HCEC 1CT (cell line): ENCODE measurements around the gene PGLYRP4.
"Not testable (repeated sequence)": the region's sequence is repeated elsewhere in the genome, so short reads cannot be mapped to it uniquely, and the experiment has no call there.

ENCODE experiments used
- DNase-seq: peaks from one replicate; pipeline ENCODE4 v3.0.0-alpha.2; 2017

Gene PGLYRP4

GRCh38 chr1:153336650-153337049, 12.0 kb downstream of the PGLYRP4 start:
- no peak for DNase-seq

GRCh38 chr1:153333902-153334301, 14.7 kb downstream of the PGLYRP4 start:
- DNase-seq, result no peak

GRCh38 chr1:153324912-153325311, 23.7 kb downstream of the PGLYRP4 start:
- DNase-seq, result no peak

GRCh38 chr1:153322568-153322967, 26.1 kb downstream of the PGLYRP4 start:
- DNase-seq, result no peak

- not testable (repeated sequence) for DNase-seq
Observed at GRCh38 chr1:153318145-153318544, 30.5 kb downstream of the PGLYRP4 start.

DNA sequence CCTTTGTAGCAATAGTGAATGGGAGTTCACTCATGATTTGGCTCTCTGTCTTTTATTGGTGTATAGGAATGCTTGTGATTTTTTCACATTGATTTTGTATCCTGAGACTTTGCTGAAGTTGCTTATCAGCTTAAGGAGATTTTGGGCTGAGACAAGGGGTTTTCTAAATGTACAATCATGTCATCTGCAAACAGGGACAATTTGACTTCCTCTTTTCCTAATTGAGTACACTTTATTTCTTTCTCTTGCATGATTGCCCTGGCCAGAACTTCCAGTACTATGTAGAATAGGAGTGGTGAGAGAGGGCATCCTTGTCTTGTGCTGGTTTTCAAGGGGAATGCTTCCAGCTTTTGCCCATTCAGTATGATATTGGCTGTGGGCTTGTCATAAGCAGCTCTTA, 32.6 kb downstream of the PGLYRP4 start:
- not testable (repeated sequence) for DNase-seq

- DNase-seq, result not testable (repeated sequence)
Observed at GRCh38 chr1:153314388-153314787, 34.3 kb downstream of the PGLYRP4 start.

- DNase-seq, result no peak
Observed at GRCh38 chr1:153313288-153313687, 35.4 kb downstream of the PGLYRP4 start.

GRCh38 chr1:153312570-153313186, 36.0 kb downstream of the PGLYRP4 start, which contains the start of gene PGLYRP3:
Gene PGLYRP3 (minus strand): TSS chr1:153312952. CDS start chr1:153310665, 2,287 bp downstream.
- no peak for DNase-seq

GRCh38 chr1:153310526-153310925, 38.1 kb downstream of the PGLYRP4 start:
- DNase-seq, result no peak

DNA sequence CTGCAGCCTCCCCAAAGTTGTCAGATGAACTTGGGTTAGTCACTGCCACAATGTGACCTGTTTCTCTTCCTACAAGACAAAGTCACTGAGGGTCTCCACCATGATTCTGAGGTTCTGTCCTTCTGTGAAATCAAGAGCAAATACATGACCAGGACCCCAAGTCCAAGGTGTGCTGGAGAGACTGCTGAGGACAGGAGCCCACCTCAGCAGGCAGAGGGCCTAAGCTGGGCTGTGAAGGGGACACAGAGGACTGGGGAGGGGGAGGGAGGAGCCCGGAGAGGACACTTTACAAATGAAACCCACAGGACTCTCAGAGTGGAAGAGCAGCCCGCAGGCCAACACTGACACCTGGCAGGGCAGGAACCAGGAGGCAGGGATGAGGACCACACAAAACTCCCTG, 39.2 kb downstream of the PGLYRP4 start:
- DNase-seq, result no peak

- DNase-seq, result no peak
Observed at GRCh38 chr1:153308540-153308939, 40.1 kb downstream of the PGLYRP4 start.

- no peak for DNase-seq
Observed at GRCh38 chr1:153307221-153307600, 41.4 kb downstream of the PGLYRP4 start.

DNA sequence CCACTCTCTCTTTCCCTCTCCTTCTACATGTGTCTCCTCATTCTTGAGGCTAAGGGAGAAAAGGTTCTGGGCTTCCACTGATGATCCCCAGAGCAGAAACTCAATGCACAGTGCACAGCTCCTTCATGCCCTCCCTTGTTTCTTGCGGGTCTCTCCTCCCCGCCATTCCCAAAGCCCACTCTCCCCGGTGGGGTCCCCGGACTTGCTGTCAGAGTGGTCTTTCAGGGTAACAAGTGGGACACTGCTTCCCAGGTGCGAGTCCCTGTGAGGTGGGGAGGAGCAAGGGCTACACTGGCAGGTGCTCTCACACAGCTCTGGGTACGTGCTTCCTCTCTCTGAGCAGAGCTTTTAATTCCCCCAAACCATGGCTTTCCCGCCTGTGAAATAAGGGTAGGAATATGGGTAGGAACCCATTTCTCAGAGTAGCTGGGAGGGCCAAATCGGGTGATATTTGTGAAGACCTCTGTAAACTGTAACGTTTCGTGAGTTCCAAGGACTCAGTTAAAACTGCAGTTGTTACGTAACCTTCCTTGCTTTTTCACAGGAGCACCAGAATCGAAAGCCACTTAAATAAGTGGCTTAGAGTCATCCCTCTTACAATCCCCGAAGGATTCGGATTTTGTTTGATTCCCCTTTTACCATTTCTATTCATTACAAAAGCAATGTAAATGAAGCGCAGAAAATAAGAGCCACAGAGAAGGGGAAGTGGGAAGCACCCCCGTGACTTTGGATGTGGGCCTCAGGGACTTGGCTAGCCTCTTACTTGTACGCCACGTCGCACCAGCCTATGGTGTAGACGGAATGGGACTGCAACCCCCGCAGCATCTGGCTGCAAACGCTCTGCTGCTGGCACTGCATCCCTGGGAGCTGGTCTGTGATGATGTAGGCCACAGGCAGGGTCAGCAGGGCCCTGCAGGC, 42.1 kb downstream of the PGLYRP4 start:
- no peak for DNase-seq

DNA sequence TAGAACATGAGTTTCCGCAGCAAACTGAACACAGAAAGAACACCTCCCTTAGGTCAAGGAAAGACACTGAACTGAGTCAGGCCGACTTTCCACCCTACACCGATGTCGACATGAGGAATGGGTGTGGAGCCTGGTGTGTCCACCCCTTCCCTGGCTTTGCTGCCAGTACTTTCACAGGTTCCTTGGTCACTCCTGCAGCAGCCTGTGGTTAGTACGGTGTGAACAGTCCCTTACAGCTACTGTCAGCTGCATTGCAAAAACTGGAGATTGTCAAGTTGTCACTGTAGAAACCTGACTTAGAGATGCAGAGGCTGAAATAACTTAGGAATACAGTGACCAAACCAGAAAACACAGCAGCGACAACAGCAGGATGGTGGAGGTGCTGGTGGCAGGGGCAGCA, 43.0 kb downstream of the PGLYRP4 start:
- DNase-seq, result no peak

DNA sequence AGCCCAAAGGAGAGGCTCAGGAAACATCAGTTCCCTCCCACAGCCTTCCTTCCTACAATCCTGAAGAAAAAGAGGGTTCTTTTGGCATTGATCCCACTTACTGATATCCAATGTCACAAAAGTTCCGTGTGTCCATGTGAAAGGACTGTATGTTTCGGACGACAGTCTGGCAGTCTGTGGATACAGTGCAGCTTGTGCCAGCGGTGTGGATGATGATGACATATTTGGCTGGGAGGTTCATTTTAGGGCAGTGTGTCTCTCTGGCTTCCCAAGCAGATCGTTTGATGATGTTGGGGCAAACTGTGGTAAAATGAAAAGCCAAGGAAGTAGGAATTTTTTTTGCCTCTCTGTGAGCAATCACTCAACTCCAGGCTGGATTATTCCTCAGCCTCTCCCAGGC, 46.3 kb downstream of the PGLYRP4 start:
- no peak for DNase-seq

DNA sequence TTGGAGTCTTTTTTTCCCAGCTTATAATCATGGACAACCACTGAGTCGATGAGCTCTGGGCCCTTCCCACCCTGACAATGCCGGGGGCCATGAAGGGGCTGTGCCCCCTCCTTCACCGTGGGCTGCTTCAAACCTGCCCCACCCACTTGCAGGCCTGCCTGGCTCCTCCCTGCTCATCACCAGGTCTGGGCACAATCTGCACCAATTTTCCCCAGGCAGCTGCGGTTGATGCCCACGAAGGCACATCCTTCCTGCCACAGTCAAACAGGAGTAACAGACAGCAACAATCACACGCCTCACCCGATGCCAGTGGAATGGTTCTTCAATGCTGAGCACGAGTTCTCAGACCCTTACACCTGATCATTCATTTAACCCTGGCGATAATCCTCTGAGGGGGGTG, 54.8 kb downstream of the PGLYRP4 start:
- DNase-seq, result no peak

- DNase-seq, result no peak
Observed at GRCh38 chr1:153293480-153293775, 55.2 kb downstream of the PGLYRP4 start.

- no peak for DNase-seq
Observed at GRCh38 chr1:153292740-153293479, 55.7 kb downstream of the PGLYRP4 start.

DNA sequence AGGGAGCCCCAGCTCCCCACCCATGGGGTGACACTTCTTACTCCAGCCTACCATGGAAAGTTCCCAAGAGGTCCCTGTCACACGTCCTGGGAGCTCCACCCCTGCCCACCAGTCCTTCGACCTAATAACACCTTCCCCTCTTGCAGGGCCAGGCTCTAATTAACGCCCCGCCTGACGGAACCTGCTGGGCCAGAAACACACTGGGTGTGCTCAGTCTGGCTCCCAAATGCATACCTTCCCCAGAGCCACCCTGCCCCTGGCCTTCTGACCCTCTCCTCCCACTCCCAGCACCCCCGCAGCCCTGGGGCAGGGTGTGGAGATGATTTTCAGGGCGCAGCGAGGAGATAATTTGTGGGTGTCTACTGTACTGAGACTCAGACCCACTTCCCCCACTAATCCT, 56.5 kb downstream of the PGLYRP4 start:
- DNase-seq, result no peak

GRCh38 chr1:153291514-153291913, 57.1 kb downstream of the PGLYRP4 start:
- no peak for DNase-seq

GRCh38 chr1:153288634-153289275, 59.9 kb downstream of the PGLYRP4 start:
- DNase-seq, result no peak
